COLO668 (cell line): ENCODE results near the gene ID1.
"Not testable (repeated sequence)": the region's sequence is repeated elsewhere in the genome, so short reads cannot be mapped to it uniquely, and the experiment has no call there.

Source experiments
- DNase-seq: peaks from one replicate; lab custom pipeline; 2025; ENCODE audit not compliant: unreplicated experiment; lab: John Stamatoyannopoulos, UW

The ID1 gene

DNA sequence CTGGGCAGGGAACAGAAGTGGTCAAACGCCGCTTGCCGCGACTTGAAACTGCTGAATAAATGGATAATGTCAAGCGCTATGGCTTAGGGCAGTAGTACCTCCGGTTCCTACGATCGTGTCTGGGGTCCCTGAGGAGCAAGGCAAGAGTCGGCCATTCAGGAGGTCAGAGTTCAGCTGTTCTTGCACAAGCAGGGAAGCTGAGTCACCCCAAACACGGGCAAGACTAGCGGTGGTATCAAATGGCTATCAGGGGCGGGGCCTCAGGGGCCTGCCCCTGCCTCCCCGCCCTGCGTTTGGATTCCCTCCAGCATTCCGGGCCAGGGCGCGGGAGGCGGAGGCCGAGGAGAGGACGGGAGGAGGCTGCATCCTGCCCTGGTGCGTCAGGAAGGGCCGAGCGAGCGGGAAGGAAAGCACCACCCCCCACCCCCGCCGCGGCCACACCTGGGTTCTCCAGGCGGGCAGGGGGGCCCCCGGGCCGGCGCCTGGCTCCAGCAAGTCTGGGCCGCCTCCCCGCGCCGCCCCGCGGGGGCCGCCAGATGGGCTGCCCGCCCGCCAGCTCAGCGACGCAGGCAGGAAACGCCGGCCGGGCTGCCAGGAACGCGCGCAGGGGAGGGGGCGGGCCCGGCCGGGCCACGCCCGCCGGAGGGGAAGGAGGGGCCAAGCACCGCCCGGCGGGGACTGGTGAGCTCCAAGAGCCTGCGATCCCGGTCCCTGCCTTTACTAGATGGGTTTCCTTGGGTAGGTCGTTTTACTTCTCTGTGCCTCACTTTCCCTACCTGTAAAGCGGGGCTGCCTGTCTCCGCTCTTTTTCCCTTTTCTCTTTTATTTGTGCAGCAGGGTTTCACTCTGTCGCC lies 32.2 kb upstream of the ID1 start:
- DNase-seq, result peak; percentile 99

DNA sequence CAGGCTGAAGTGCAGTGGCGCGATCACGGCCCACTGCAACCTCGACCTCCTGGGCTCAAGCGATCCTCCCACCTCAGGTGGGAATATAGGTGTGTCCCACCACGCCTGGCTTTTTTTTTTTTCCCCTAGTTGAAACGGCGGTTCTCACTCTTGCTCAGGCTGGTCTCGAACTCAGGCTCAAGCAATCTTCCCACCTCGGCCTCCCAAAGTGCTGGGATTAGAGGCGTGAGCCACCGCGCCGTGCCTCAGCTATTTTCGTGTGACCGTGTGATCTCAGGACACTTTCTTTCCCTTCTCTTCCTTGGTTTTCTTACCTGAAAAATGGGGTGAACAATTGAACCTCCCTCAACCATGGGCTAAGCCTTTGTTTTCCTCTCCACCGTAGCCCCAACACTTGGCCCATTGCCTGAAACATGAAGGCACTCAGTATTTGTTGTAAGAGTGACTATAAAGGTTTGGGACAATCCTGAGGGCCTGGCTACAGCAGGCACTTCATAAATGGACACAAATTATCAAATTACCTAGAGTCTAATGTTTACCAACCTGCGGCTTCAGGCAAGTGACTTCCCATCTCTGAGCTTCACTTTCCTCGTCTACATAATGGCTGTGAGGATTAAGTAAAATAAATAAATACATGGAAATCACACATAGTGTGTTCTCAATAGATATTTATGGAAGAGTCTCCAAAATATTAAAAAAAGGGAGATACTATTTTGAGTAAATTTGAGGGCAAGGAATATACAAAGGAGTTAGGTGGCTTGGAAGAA lies 31.4 kb upstream of the ID1 start:
- peak; percentile 70 for DNase-seq

DNA sequence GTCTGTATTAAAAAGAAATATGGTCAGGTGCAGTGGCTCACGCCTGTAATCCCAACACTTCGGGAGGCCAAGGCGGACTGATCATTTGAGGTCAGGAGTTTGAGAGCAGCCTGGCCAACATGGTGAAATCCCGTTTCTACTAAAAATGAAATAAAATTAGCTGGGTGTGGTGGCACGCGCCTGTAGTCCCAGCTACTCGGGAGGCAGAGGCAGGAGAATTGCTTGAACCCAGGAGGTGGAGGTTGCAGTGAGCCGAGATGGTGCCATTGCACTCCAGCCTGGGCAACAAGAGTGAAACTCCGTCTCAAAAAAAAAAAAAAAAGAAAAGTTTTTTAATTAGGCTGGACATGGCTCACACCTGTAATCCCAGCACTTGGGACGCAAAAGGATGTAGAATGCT lies 30.1 kb upstream of the ID1 start:
- not testable (repeated sequence) for DNase-seq

DNA sequence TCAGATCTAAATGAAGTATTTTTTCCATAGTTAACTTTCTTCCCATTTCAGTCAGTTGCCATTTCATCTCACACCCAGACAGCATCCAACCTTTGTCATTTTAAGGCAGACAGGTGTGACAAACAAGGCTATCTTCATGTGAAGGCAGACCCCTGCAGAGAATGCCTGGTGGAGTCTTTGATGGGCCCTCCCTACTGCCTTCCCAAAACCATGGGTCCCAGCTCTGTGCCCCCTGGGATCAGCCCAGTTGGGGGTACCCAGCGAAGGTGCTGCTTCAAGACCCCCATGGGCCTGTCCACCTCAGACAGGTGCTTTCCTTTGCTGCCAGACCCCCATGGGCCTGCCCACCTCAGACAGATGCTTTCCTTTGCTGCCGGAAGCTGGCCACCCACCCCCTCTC lies 28.3 kb upstream of the ID1 start:
- DNase-seq, result no peak

DNA sequence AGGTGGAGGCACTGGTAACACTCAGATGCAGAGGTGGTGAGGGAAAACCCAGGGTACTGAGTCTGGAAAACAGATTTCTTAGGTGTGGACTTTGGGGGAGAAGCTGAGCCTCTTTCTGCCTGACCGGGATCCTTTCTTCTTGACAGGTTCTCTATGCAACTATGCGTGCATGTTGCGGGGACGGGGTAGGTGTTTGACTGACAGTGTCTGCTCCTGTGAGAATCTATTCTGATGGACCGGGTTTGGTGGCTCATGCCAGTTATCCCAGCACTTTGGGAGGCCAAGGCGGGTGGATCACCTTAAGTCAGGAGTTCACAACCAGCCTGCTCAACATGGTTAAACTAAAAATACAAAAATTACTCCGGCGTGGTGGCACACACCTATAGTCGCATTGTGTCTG lies 27.9 kb upstream of the ID1 start:
- DNase-seq, result no peak

DNA sequence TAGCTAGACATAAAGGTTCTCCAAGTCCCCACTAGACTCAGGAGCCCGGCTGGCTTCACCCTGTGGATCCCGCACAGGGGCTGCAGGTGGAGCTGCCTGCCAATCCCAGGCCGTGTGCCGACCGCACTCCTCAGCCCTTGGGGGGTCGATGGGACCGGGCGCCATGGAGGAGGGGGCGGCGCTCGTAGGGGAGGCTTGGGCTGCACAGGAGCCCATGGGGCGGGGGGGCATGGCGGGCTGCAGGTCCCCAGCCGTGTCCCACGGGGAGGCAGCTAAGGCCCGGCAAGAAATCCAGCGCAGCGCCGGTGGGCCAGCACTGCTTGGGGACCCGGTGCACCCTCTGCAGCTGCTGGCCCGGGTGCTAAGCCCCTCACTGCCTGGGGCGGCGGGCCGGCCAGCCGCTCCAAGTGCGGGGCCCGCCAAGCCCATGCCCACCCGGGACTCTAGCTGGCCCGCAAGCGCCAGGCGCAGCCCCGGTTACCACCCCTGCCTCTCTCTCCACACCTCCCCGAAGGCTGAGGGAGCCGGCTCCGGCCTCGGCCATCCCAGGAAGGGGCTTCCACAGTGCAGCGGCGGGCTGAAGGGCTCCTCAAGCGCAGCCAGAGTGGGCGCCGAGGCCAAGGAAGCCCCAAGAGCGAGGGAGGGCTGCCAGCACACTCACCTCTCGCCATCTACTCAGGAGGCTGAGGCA lies 26.5 kb upstream of the ID1 start:
- DNase-seq, result no peak

DNA sequence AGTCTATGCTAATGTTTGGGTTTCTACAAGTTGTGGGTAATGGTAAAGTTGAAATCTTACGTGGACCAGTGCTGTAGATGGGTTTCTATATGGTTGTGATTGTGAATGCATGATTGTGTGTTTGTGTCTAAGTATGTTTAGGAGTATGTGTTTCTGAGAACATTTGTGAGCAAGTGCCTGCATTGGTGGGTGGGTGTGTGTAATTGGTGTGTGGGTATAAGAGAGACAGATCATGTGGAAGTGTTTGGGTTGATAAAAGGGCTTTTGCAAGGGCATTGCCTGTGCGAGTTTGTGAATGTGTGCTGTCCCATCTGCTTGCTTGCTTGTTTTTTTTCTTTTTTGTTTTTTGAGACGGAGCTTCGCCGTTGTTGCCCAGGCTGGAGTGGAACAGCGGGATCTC lies 25.8 kb upstream of the ID1 start:
- no peak for DNase-seq

DNA sequence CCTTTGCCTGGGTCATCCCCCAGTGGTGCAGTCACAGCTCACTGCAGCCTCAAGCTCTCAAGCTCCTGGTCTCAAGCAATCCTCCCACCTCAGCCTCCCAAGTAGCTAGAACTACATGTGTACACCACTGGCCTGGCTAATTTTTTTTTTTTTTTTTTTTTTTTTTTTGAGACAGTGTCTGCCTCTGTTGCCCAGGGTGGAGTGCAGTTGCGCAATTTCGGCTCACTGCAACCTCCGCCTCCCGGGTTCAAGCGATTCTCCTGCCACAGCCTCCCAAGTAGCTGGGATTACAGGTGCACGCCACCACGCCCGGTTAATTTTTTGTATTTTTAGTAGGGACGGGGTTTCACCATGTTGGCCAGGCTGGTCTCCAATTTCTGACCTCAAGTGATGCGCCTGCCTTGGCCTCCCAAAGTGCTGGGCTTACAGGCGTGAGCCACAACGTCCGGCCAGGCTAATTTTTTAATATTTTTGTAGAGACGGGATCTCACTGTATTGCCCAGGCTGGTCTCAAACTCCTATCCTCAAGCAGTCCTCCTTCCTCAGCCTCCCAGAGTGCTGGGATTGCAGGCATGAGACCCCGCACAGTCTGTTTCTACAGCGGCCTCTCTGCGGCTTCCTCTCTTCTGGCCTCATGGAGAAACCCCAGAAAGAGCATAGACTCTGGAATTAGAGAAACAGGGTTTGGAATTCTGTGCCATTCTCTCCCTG lies 25.0 kb upstream of the ID1 start:
- DNase-seq, result not testable (repeated sequence)

DNA sequence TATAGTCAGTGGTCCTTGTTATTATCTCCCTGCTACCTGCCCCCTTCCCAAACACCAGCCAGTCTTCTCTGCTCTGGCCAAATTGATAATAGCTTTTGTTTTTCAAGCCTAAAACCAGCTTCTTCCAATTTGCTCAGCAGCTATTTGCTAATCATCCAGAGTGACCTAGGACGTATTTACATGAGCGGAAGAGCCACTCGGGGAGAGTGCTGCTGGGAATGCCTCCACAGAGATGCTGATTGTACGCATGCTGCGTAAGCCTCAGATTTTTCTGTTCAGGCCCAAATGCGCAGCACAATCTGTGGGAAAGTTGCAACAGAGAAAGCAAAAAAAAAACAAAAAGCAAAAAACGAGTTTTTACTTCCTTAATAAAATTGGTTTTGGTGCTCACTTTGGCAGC lies 24.4 kb upstream of the ID1 start:
- no peak for DNase-seq

DNA sequence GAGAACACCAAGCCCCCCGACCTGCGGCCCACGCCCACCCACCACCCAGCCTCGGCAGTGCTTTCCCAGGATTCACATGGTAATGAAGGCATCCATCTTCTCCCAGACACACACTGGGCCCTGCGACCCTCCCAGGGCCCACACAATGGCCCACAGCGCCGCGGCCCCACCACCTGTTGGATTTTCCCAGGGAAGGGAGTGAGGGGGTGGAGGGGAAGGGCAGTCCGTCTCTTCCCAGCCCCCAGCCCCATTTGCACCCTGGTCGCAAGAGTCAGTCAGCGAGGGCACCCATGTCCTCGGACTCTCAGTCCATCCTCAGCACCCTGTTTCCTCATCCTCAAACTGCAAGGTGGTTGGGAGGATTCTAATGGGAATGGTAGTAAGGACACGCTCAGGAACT lies 23.7 kb upstream of the ID1 start:
- DNase-seq, result no peak

DNA sequence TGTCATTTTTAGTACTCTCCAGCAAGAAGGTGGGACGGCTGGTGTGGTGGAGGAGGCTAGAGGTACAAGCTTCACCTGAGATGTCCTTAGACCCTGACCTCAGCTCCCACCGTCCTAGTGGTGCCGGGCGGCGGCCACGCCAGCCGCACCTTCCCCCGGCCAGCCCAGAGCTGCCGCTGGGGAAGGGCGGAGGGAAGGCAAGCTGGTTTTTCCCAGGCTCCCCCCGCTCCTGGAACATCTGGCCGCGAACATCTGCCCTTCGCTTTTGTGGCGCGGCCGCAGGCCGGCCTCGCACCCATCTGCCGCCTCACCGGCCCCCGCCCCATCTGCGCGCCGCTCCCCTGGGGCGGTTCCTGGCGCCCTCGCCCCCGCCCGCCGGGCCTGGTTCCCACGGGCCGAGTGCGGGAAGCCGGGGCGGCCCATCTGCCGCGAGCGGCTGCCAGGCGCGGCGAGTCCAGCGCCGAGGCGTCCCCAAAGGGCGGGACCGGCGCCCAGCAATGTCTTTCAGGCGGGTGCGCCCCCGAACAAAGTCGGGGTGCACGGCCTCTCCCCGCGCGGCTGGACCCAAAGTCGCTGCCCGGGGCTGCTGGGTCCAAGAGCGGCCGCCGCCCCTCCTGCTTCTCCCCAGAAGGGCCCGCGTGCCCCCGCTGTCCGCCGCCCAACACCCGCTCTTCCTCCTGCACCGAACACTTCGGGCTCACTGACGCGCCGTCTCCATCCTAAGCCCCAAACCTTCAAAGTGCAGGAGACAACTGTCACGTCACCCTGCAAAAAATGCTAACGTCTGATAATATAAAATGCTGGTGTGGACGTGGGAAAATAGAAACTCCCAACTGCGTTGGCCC lies 17.3 kb upstream of the ID1 start:
- DNase-seq, result peak; percentile 70

DNA sequence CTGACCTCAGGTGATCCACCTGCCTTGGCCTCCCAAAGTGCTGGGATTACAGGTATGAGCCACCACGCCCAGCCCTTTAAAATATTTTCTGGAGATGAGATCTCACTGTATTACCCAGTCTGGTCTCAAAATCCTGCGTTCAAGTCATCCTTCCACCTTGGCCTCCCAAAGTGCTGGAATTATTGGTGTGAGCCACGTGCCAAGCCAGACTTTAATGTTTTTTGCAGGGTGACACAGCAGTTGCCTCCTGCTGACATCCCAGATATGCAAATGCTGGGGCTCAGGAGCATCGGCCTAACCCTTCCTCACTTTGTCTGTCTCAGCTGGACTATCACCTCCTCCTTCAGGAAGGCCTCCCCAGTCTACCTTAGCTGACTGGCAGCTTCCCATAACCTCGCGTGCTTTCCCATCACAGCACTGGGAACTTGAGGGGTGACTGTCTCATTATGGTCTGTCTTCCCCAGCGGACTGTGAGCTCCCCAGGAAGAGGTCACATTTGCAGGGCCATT lies 14.3 kb upstream of the ID1 start:
- no peak for DNase-seq

DNA sequence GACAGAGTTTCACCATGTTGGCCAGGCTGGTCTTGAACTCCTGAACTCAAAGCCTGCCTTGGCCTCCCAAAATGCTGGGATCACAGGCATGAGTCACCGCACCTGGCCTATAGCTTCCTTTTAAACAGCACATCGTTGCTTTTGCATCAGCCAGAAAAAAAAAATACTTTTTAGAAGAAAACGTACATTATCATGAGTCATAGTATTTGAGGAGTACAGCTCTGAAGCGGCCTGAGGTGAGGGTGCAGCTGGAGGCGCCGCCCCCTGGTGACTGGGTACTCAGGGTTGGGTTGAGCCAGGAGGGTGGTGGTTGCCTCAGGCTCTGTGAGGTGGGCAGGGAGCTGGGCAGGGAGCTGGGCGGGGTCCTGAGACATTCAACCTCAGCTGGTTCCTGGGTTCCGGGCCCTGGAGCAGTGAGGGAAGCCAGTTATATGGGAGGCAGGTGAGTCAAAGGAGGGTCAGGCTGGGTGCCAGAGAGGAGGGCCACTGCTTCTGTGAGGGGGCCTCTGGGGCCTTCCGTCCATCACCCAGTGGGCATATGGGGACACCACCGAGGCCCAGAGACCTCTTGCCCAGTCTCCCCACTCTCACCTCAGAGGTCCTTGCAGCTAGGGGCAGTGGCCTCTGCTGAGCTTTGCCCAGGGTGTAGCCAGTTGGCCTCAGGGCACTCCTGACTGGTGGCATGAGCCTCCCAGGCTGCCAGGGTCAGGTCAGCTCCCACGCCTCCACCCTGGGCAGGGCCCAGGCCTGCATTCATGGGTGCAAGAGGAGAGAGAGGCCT lies 11.7 kb upstream of the ID1 start:
- peak; percentile 34 for DNase-seq

DNA sequence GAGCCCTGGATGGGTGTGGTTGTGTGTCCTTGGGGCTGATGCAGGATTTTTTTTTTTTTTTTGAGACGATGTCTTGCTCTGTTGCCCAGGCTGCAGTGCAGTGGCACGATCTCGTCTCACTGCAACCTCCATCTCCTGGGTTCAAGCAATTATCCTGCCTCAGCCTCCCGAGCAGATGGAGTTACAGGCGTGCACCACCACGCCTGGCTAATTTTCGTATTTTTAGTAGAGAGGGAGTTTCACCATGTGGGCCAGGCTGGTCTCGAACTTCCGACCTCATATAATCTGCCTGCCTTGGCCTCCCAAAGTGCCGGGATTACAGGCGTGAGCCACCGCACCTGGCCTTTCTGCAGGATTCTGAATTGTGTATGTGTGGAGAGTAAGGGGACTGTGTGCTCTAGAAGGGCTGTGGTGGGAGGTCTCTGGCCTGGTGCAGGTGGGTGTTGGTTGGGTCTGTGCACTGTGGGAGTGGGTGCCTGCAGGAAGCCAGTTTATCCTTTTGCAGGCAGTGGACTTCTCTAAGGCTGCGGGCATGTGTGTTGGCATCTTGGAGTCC lies 11.0 kb upstream of the ID1 start:
- DNase-seq, result no peak

DNA sequence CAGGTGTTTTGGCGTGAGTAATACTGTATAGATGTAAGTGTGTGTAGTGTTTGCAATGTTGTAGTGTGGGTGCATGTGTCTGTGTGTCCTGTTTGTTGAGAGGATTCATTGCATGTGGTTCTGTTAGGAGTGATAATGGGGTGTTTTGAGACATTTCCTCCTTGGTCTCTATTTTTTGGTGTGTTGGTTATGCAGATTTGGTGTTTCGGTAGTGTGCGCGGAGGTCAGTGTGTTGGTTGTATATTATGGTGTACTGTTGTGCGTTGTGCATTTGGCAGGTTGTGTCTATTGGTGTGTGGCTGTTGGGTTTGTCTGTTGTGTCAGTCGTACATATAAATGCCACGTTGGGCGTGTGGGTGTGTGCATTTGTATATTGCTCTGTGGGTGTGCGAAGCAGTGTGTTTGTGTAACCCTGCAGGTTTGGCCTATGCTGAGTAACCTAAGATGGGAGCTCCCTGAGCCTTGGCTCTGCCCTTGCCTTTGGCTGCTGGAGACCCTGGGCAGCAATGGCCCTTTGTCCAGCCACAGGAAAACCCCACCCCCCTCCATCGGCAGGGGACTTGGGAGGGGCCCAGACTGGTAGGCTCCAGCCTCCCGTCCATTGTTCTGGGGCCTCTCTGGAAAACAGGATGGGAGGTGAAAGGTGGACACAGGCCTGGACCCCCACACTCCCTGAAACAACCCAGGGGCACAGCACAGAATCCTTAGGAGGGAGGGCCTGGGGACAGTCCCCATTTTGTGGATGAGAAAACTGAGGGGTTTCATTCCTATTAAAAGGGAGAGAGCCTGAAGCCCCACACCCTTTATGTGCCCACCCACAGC lies 10.3 kb upstream of the ID1 start:
- DNase-seq, result no peak

DNA sequence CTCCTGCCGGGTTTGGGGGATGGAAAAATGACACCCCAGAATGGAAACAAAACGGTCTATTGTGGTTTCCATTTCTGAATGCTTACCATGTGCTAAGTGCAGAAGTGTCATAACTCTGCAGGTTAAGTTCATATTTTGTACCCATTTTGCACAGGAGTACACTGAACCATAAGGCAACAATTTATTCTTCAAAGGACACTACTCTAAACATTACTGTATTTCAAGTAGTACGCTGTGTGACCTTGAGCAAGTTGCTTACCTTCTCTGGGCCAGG lies 9.8 kb upstream of the ID1 start:
- DNase-seq, result no peak

DNA sequence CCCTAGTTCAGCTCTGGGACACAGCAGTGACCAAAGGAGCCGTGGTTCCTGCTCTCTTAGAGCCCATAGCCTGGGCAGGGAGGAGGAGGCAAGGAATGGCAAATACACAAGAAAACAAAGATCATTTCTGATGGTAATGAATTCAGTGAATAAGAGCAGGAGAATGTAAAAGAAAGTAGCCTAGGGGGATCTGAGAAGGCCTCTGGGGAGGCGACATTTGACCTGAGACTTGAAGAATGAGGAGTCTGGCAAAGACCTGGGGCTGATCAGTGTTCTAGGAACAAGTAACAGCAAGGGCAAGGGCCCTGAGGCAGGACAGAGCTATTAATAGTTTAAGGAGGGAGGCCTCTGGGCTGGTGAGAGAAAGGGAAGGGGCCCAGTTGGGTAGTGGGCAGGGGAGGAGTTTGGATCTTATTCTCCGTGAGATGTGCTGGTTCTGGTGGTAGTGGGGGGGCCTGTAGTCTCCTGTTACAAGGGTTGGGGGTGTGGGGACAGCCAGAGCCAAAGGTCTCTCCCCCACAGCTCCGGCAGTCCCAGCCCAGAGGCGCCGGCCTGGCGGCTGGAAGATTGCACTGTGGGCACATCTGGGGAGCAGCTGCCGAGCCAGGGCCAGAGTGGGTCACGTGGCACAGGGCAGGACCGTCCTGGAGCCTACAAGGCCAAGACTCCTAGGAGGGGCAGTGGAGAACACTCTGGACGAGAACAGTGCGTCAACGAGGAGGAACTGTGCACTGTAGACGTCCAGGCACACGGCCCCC lies 9.3 kb upstream of the ID1 start:
- no peak for DNase-seq

DNA sequence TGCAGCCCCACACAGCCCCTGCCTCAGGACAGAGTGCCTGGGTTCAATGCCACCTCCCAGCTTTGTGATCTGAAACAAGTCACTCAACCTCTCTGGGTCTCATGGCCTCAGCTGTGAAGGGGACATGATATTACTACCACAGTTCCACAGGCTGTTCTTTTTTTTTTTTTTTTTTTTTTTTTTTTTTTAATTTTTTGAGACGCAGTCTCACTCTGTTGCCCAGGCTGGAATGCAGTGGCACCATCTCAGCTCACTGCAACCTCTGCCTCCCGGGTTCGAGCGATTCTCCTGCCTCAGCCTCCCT lies 8.7 kb upstream of the ID1 start:
- DNase-seq, result not testable (repeated sequence)
